ENCODE results near the gene RPUSD4. TPM values are rescaled to one million over a fixed set of nuclear protein-coding genes. Genes with fewer than 3 reads are reported as not detected.

Gene RPUSD4
- polyA plus RNA-seq, 1 of the 3 experiments (the other 2 are of a cell fraction), result 18.0 TPM

- Histone ChIP-seq H3K27ac (ENCODE audit: low read depth in 2 of 2, low read length in 1 of 2) (no peak overlapping the region), H4K20me1 (ENCODE audit: insufficient read depth) (peaks cover 19% of the 10 kb centered on the region), H3K9me3 (no peaks in the 10 kb centered on the region), H3K4me1 (ENCODE audit: control insufficient read depth in 1 of 2, insufficient read depth in 2 of 2, low read depth in 1 of 2, low read length in 1 of 2) (peaks cover 5 to 7% of the 10 kb centered on the region in 2 experiments), H3F3A (replicated peaks; ENCODE audit: insufficient read depth) (no peaks in the 10 kb centered on the region), H3K4me3 (ENCODE audit: low read depth in 2 of 2, low read length in 1 of 2) (no peak overlapping the region), H3K9me2 (no peaks in the 10 kb centered on the region), H3K36me3 (replicated peaks in 1 of 2; ENCODE audit: control insufficient read depth in 1 of 2, insufficient read depth in 2 of 2, low read length in 1 of 2) (no peaks in the 10 kb centered on the region), H2AFZ (ENCODE audit: low read depth) (no peak overlapping the region), H3K4me2 (no peak overlapping the region), H3K79me2 (ENCODE audit: insufficient read depth) (peaks cover 92% of the 10 kb centered on the region), H3K9ac (no peak overlapping the region), H3K27me3 (ENCODE audit: insufficient read depth) (no peaks in the 10 kb centered on the region)
- 84% methylated on average over 6 of the region's 6 CpGs for WGBS (ENCODE audit: low lambda C conversion rate)
- CTCF ChIA-PET, result no interaction called here
- TF ChIP-seq SMC3 (IDR thresholded peaks at IDR 0.05; ENCODE audit: low read depth, low read length) (no peak), GATA2 (CRISPR knock-in tag; IDR thresholded peaks at IDR 0.05) (no peak), GABPA (IDR thresholded peaks at IDR 0.05; ENCODE audit: low read depth) (no peak), RFX5 (IDR thresholded peaks at IDR 0.05; ENCODE audit: low read length) (no peak), USF1 (IDR thresholded peaks at IDR 0.05; ENCODE audit: borderline replicate concordance, low read depth) (no peak), CTCF (IDR thresholded peaks at IDR 0.05) (no peak), SIN3A (IDR thresholded peaks at IDR 0.05; ENCODE audit: borderline replicate concordance, low read depth, low read length) (no peak), RXRA (IDR thresholded peaks at IDR 0.05; ENCODE audit: borderline replicate concordance, low read depth) (no peak), ELF1 (IDR thresholded peaks at IDR 0.05) (no peak), RAD21 (IDR thresholded peaks at IDR 0.05; ENCODE audit: low read length) (no peak), MXI1 (IDR thresholded peaks at IDR 0.05; ENCODE audit: low read depth, low read length) (no peak), USF2 (IDR thresholded peaks at IDR 0.05; ENCODE audit: borderline replicate concordance, low read depth, low read length) (no peak), TAF1 (IDR thresholded peaks at IDR 0.05; ENCODE audit: borderline replicate concordance, low read depth, low read length) (no peak), FOXM1 (IDR thresholded peaks at IDR 0.05; ENCODE audit: low read depth) (no peak), ZBTB33 (IDR thresholded peaks at IDR 0.05; ENCODE audit: borderline replicate concordance, low read depth) (no peak), YY1 (IDR thresholded peaks at IDR 0.05; ENCODE audit: low read depth) (no peak), FOXJ3 (CRISPR knock-in tag; IDR thresholded peaks at IDR 0.05) (no peak), FOSL2 (IDR thresholded peaks at IDR 0.05; ENCODE audit: borderline replicate concordance, low read depth) (no peak), CHD2 (IDR thresholded peaks at IDR 0.05; ENCODE audit: low read length, partially characterized antibody) (no peak)
- POLR2A ChIA-PET, result no interaction called here
- DNase-seq, result no peak
These were observed 5.3 kb upstream of the RPUSD4 start for GRCh38 chr11:126216526-126217305.

All from SK-N-SH (cell line).